Measurements from ENCODE around the gene GAS7.

The GAS7 gene

GRCh38 chr17:10198509-10199249, at the start of gene GAS7:
TSS of gene GAS7 (minus strand) at chr17:10198606.
- DNase-seq (ENCODE audit: low spot score): peak; percentile 46

- no peak for DNase-seq (ENCODE audit: low spot score)
Observed at GRCh38 chr17:10247810-10248209, 49.4 kb upstream of the GAS7 start.

- DNase-seq (ENCODE audit: low spot score): no peak
Observed at GRCh38 chr17:10243883-10244844, 45.8 kb upstream of the GAS7 start.

GRCh38 chr17:10241781-10242180, 43.4 kb upstream of the GAS7 start:
- no peak for DNase-seq (ENCODE audit: low spot score)

- DNase-seq (ENCODE audit: low spot score): no peak
Observed at GRCh38 chr17:10238661-10239060, 40.3 kb upstream of the GAS7 start.

- no peak for DNase-seq (ENCODE audit: low spot score)
Observed at GRCh38 chr17:10234033-10234432, 35.6 kb upstream of the GAS7 start.

GRCh38 chr17:10233161-10233560, 34.8 kb upstream of the GAS7 start:
- no peak for DNase-seq (ENCODE audit: low spot score)

GRCh38 chr17:10229181-10229580, 30.8 kb upstream of the GAS7 start:
- no peak for DNase-seq (ENCODE audit: low spot score)

GRCh38 chr17:10226930-10227695, 28.7 kb upstream of the GAS7 start:
- DNase-seq (ENCODE audit: low spot score): peak; percentile 36

- DNase-seq (ENCODE audit: low spot score): no peak
Observed at GRCh38 chr17:10224582-10225195, 26.3 kb upstream of the GAS7 start.

GRCh38 chr17:10219193-10219592, 20.8 kb upstream of the GAS7 start:
- no peak for DNase-seq (ENCODE audit: low spot score)

GRCh38 chr17:10217916-10218315, 19.5 kb upstream of the GAS7 start:
- no peak for DNase-seq (ENCODE audit: low spot score)

- no peak for DNase-seq (ENCODE audit: low spot score)
Observed at GRCh38 chr17:10216213-10216938, 18.0 kb upstream of the GAS7 start.

GRCh38 chr17:10215286-10215685, 16.9 kb upstream of the GAS7 start:
- no peak for DNase-seq (ENCODE audit: low spot score)

- no peak for DNase-seq (ENCODE audit: low spot score)
Observed at GRCh38 chr17:10211666-10212065, 13.3 kb upstream of the GAS7 start.

- no peak for DNase-seq (ENCODE audit: low spot score)
Observed at GRCh38 chr17:10210151-10210574, 11.8 kb upstream of the GAS7 start.

- DNase-seq (ENCODE audit: low spot score): no peak
Observed at GRCh38 chr17:10208604-10209193, 10.3 kb upstream of the GAS7 start.

GRCh38 chr17:10207153-10207552, 8.7 kb upstream of the GAS7 start:
- no peak for DNase-seq (ENCODE audit: low spot score)

GRCh38 chr17:10205549-10206185, 7.3 kb upstream of the GAS7 start:
- DNase-seq (ENCODE audit: low spot score): no peak

- no peak for DNase-seq (ENCODE audit: low spot score)
Observed at GRCh38 chr17:10201680-10202079, 3.3 kb upstream of the GAS7 start.
